PC-9 (cell line): ENCODE data around the gene IFT81.

Source experiments
- EZH2 ChIP-seq: fragments of 200-600 bp; sonication (generic); IDR thresholded peaks from 2 replicates; pipeline ENCODE4 v1.8.0; 2017; ENCODE audit warnings: antibody characterized with exemption, low read depth
- TF ChIP-seq, protein P1 (sequence below): fragments of 200-600 bp; sonication (generic); conservative IDR thresholded peaks from 2 replicates; pipeline ENCODE4 v1.6.1; 2017; ENCODE audit warnings: mixed run types, antibody characterized with exemption, mild to moderate bottlenecking, moderate library complexity

GRCh38 chr12:110159671-110160245 lies 35.6 kb downstream of the IFT81 start:
- TF ChIP-seq, protein P1, sequence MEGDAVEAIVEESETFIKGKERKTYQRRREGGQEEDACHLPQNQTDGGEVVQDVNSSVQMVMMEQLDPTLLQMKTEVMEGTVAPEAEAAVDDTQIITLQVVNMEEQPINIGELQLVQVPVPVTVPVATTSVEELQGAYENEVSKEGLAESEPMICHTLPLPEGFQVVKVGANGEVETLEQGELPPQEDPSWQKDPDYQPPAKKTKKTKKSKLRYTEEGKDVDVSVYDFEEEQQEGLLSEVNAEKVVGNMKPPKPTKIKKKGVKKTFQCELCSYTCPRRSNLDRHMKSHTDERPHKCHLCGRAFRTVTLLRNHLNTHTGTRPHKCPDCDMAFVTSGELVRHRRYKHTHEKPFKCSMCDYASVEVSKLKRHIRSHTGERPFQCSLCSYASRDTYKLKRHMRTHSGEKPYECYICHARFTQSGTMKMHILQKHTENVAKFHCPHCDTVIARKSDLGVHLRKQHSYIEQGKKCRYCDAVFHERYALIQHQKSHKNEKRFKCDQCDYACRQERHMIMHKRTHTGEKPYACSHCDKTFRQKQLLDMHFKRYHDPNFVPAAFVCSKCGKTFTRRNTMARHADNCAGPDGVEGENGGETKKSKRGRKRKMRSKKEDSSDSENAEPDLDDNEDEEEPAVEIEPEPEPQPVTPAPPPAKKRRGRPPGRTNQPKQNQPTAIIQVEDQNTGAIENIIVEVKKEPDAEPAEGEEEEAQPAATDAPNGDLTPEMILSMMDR: no peak
- no peak for TF ChIP-seq EZH2
